OCI-LY7 (cell line): Measurements from ENCODE around the gene SI.

Experiments used
- CTCF ChIP-seq: fragments of 200-600 bp; sonication (generic); conservative IDR thresholded peaks from 2 replicates; pipeline ENCODE4 v1.5.1; 2014; ENCODE audit warnings: mild to moderate bottlenecking, antibody characterized with exemption, low read length, moderate library complexity, mixed read lengths
- EZH2phosphoT487 ChIP-seq: fragments of 200-600 bp; sonication (generic); IDR thresholded peaks from 2 replicates; pipeline ENCODE4 v1.6.1; 2018; ENCODE audit warnings: low read depth, borderline replicate concordance, mild to moderate bottlenecking, mixed run types, antibody characterized with exemption, low read length, moderate library complexity, mixed read lengths

DNA sequence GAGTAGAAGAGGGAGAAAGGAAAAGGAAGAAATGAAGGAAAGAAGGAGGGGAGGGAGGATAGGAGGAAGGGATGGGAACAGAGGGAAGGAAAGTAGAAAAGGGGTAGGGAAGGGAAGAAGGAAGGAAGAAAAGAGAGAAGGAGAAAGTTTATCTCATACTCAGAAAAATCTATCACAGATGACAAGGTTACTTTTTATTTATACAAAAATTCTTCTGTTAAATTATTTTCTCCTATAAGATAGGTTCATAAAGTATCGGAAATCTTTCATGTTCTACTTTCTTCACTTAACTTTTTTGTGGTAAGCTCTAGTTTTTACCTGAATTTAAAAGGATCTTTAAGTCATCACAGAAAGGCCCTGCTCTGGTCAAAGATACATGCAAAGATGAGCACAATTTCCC lies 38.1 kb downstream of the SI start:
- TF ChIP-seq CTCF (no peak), EZH2phosphoT487 (no peak)
